ENCODE data around the gene GPR171.

Gene GPR171

GRCh38 chr3:151209654-151210053 is 6.6 kb upstream of the GPR171 start:
- Histone ChIP-seq H4K20me1 (ENCODE audit: insufficient read depth, low read length) (no peaks in the 10 kb centered on the region), H3F3A (ENCODE audit: insufficient read depth, low read length) (no peaks in the 10 kb centered on the region), H3K9me3 (replicated peaks; ENCODE audit: insufficient read depth, low read length) (no peaks in the 10 kb centered on the region), H3K4me1 (ENCODE audit: low read length) (no peaks in the 10 kb centered on the region), H3K36me3 (replicated peaks; ENCODE audit: insufficient read depth, low read length) (no peaks in the 10 kb centered on the region), H3K4me2 (ENCODE audit: low read depth, low read length) (no peak overlapping the region), H3K9me2 (replicated peaks; ENCODE audit: insufficient read depth, low read length) (no peaks in the 10 kb centered on the region), H2AFZ (ENCODE audit: low read length) (no peak overlapping the region), H3K79me2 (ENCODE audit: low read length) (no peaks in the 10 kb centered on the region), H3K4me3 (ENCODE audit: low read length) (no peak overlapping the region), H3K9ac (ENCODE audit: low read length) (no peak overlapping the region), H3K27ac (ENCODE audit: low read length) (no peak overlapping the region), H3K27me3 (replicated peaks; ENCODE audit: insufficient read depth, low read length) (no peaks in the 10 kb centered on the region)
- no peak for TF ChIP-seq EZH2phosphoT487 (IDR thresholded peaks at IDR 0.05; ENCODE audit: low read length)
- DNase-seq, result no peak

GRCh38 chr3:151206201-151206600 is 3.2 kb upstream of the GPR171 start:
- Histone ChIP-seq H3K9me2 (replicated peaks; ENCODE audit: insufficient read depth, low read length) (no peaks in the 10 kb centered on the region), H3K4me3 (ENCODE audit: low read length) (no peak overlapping the region), H4K20me1 (ENCODE audit: insufficient read depth, low read length) (no peaks in the 10 kb centered on the region), H3K4me2 (ENCODE audit: low read depth, low read length) (no peak overlapping the region), H3K9ac (ENCODE audit: low read length) (no peak overlapping the region), H3K27me3 (replicated peaks; ENCODE audit: insufficient read depth, low read length) (no peaks in the 10 kb centered on the region), H3K27ac (ENCODE audit: low read length) (no peak overlapping the region), H3K79me2 (ENCODE audit: low read length) (no peaks in the 10 kb centered on the region), H2AFZ (ENCODE audit: low read length) (no peak overlapping the region), H3K9me3 (replicated peaks; ENCODE audit: insufficient read depth, low read length) (no peaks in the 10 kb centered on the region), H3K4me1 (ENCODE audit: low read length) (peaks cover 7% of the 10 kb centered on the region; the same call in 1 of the 2 replicates), H3K36me3 (replicated peaks; ENCODE audit: insufficient read depth, low read length) (no peaks in the 10 kb centered on the region), H3F3A (ENCODE audit: insufficient read depth, low read length) (peaks cover 5% of the 10 kb centered on the region; the same call in 1 of the 2 replicates)
- no peak for DNase-seq
- no peak for TF ChIP-seq CTCF (IDR thresholded peaks at IDR 0.05; ENCODE audit: low read length)
- no peak for TF ChIP-seq EZH2phosphoT487 (IDR thresholded peaks at IDR 0.05; ENCODE audit: low read length)

GRCh38 chr3:151205482-151205881 is 2.5 kb upstream of the GPR171 start:
- no peak for DNase-seq
- Histone ChIP-seq H3K4me3 (ENCODE audit: low read length) (no peak overlapping the region), H3K79me2 (ENCODE audit: low read length) (no peaks in the 10 kb centered on the region), H4K20me1 (ENCODE audit: insufficient read depth, low read length) (no peaks in the 10 kb centered on the region), H3K27ac (ENCODE audit: low read length) (no peak overlapping the region), H3K9me2 (replicated peaks; ENCODE audit: insufficient read depth, low read length) (no peaks in the 10 kb centered on the region), H3K9ac (ENCODE audit: low read length) (no peak overlapping the region), H3F3A (ENCODE audit: insufficient read depth, low read length) (peaks cover 5% of the 10 kb centered on the region; the same call in 1 of the 2 replicates), H3K27me3 (replicated peaks; ENCODE audit: insufficient read depth, low read length) (no peaks in the 10 kb centered on the region), H3K36me3 (replicated peaks; ENCODE audit: insufficient read depth, low read length) (no peaks in the 10 kb centered on the region), H3K4me1 (ENCODE audit: low read length) (peaks cover 7% of the 10 kb centered on the region; the same call in 1 of the 2 replicates), H3K9me3 (replicated peaks; ENCODE audit: insufficient read depth, low read length) (no peaks in the 10 kb centered on the region), H2AFZ (ENCODE audit: low read length) (no peak overlapping the region), H3K4me2 (ENCODE audit: low read depth, low read length) (no peak overlapping the region)
- TF ChIP-seq CTCF (IDR thresholded peaks at IDR 0.05; ENCODE audit: low read length) (no peak), EZH2 (optimal IDR thresholded peaks at IDR 0.05; ENCODE audit: low read depth, low read length) (no peak), EZH2phosphoT487 (IDR thresholded peaks at IDR 0.05; ENCODE audit: low read length) (no peak)

GRCh38 chr3:151204530-151205402 is 1.8 kb upstream of the GPR171 start:
- Histone ChIP-seq H3K27me3 (replicated peaks; ENCODE audit: insufficient read depth, low read length) (no peaks in the 10 kb centered on the region), H2AFZ (ENCODE audit: low read length) (no peak overlapping the region), H3K9ac (ENCODE audit: low read length) (no peak overlapping the region), H3K79me2 (ENCODE audit: low read length) (no peaks in the 10 kb centered on the region), H3K4me1 (ENCODE audit: low read length) (peaks cover 7% of the 10 kb centered on the region; the same call in 1 of the 2 replicates), H3K9me2 (replicated peaks; ENCODE audit: insufficient read depth, low read length) (no peaks in the 10 kb centered on the region), H3K4me2 (ENCODE audit: low read depth, low read length) (no peak overlapping the region), H4K20me1 (ENCODE audit: insufficient read depth, low read length) (no peaks in the 10 kb centered on the region), H3K4me3 (ENCODE audit: low read length) (no peak overlapping the region), H3K36me3 (replicated peaks; ENCODE audit: insufficient read depth, low read length) (no peaks in the 10 kb centered on the region), H3K27ac (ENCODE audit: low read length) (no peak overlapping the region), H3F3A (ENCODE audit: insufficient read depth, low read length) (peaks cover 5% of the 10 kb centered on the region; the same call in 1 of the 2 replicates), H3K9me3 (replicated peaks; ENCODE audit: insufficient read depth, low read length) (no peaks in the 10 kb centered on the region)
- DNase-seq, result no peak
- TF ChIP-seq EZH2 (optimal IDR thresholded peaks at IDR 0.05; ENCODE audit: low read depth, low read length) (no peak), EZH2phosphoT487 (IDR thresholded peaks at IDR 0.05; ENCODE audit: low read length) (no peak), CTCF (IDR thresholded peaks at IDR 0.05; ENCODE audit: low read length) (no peak)

Data from MM.1S (cell line).